Stimulated activated CD4-positive, alpha-beta T cell treated with anti-CD3 and anti-CD28 coated beads, Interleukin-2, amount 100 ng/mL, for 48 hours (primary cell): Measurements from ENCODE around the gene MMP2.

Experiments used
- DNase-seq, 2 donors: peaks; one replicate each; pipeline ENCODE4 v3.0.0-alpha.2; 2020

The MMP2 gene

DNA sequence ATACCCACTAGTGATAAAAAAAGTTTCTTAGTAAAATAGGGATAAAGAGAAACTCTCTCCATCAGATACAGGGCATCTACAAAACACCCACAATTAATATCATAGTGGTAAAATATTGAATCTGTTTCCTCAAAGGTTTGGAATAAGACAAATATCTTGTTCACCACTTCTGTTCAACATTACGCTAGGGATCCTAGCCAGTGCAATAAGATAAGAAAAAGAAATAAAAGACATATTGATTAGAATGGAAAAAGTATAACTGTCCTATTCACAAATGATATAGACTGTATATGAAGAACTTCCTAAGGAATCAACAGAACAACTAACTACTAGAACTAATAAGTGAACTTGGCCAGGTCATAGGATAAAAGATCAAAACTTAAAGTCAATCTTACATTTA, 42.8 kb downstream of the MMP2 start:
- DNase-seq, result no peak

GRCh38 chr16:55526441-55526840, 47.4 kb downstream of the MMP2 start:
- no peak for DNase-seq

- no peak for DNase-seq
These were observed 48.9 kb downstream of the MMP2 start for GRCh38 chr16:55527885-55528284.

DNA sequence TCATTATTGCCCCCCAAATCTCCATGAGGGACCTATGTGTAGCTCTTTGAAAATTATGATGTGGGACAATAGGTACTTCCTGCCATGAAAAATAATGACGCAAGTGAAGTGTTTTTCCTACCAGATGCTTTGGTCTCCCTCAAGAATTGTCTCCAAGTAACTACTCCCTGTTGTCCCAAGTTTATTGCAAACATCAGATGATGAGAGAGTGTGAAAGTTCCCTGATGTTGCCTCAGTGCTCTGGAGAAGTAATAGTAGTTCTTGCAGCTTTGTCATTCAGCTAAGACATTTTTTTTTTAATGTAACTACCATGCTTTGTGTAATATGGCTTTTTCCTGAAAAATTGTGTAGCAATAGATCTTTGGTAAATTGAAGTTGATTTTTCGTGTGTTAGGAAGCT, 50.0 kb downstream of the MMP2 start:
- DNase-seq, result no peak

DNA sequence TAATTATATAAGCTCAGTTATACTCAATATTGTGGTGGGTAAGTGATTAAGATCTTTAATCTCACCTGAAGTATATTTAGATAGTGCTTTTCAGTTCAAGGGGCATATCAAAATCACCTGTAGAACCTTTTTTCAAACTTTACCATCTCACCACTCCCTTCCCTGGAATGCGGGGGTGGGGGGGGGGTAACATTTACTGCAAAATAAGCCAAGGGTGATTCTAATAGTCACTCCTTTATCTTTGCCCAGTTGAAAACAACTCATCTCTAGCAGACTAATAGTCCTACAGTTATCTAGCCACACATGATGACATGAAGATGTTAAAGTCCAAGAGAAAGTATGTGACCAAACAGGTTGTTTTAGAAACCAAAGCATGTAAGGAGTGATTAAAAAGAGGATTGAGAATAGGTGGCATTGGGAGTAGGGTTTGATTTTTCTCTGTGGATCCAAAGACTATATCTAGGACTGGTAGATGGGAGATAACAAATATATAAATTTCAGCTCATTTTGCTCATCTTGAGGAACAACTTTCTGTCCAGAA, 51.4 kb downstream of the MMP2 start:
- DNase-seq, result no peak

- no peak for DNase-seq
These were observed 53.2 kb downstream of the MMP2 start for GRCh38 chr16:55532227-55532626.

DNA sequence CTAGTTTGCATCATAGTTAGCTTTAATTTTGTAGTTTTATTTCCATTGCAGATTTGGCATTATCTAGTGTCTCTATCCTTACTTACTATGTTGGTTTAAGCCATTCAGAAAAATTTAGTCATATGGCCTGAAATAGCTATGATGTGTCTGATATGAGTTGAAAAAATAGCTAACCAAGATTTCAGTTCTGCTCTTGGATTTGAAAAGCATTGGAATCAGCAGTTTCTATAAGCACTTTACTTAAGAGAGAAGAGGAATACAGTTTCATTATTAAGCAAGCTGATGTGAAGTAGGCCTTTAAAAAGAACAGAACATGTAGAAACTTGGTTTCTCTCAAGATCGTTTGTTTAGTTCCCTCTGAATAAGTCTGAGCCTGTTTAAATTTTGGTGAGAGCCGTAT, 55.8 kb downstream of the MMP2 start:
- no peak for DNase-seq

DNA sequence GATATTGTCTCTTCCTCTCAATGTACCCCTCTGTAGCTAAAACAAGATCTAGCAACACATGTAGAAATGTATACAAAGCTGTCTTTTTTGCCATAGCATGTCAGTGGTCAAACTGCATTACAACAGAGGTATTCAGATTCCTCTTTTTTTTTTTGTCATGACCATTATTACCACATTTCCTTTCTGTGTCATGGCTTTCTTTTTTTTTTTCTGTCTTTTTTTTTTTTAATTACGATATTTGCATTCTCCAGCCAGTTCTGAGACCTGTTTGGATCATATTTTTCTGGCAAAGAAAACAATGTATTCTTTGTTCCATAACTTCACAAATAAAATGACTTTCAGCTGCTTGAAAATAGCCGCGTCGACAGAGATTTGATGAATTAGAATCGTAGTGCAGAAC, 60.1 kb downstream of the MMP2 start:
- no peak for DNase-seq

- DNase-seq, result no peak
These were observed 60.5 kb downstream of the MMP2 start for GRCh38 chr16:55539488-55539887.

- DNase-seq, result no peak
These were observed 61.2 kb downstream of the MMP2 start for GRCh38 chr16:55540221-55540620.

- DNase-seq, result no peak
These were observed 63.6 kb downstream of the MMP2 start for GRCh38 chr16:55542459-55543082.

DNA sequence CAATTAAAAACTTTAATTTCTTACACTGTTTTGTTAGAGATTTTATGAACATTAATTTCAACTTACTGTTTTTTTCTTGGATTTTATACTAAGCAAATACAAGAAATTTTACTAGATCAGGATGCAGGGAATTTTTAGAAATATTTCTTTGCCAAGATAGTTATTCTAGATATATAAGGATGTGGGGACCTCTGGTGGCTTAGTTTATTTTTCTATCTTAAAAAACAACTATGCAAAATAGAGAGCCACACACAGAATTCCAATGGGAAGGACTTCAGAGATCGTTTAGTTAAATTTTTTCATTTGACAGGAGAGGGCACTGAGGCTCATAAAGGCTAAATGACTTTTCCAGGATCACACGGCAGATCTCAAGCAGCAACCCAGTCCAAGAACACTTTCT, 64.5 kb downstream of the MMP2 start:
- no peak for DNase-seq

- DNase-seq, result no peak
These were observed 73.6 kb downstream of the MMP2 start for GRCh38 chr16:55552621-55553020.

DNA sequence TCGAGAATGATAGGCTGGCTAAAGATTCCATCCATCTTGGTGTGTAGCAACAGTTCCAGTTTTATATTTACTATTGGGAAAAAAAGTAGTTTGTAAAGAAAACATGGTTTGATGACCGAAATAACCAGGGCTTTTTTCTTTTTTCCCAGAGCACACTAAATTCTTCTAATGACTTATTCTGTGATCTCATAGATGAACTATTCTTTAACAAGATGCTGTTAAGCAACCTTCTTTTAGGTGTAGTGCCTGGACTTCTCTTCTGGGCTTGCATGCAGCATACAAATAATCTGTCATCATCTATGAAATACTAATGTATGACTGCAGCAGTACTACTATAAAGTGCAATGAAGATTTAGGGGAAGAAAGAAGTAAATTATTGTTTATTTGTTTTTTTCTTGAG, 76.4 kb downstream of the MMP2 start:
- no peak for DNase-seq
